K562 (cell line): Measurements from ENCODE around the gene WDR72. TPM values are rescaled to one million over a fixed set of nuclear protein-coding genes. Genes with fewer than 3 reads are reported as not detected.

Experiments used
- ATAC-seq: fragments of 200-7000 bp; cut with Tn5 transposase; 3 replicates; pipeline ENCODE4 v1.9.1; 2020; ENCODE audit warnings: moderate library complexity
- BruUV-seq: library from RNA; stranded (reverse); fragments of 400-500 nt; replicated peaks from 2 replicates; lab custom pipeline; 2021; lab: Mats Ljungman, UMichigan
- CTCF ChIA-PET: fragments of 300-600 bp; formaldehyde crosslinking; extraction: SDS; loops from one replicate; lab custom pipeline; 2021; ENCODE audit warnings: low intra/inter-chr PET ratio; lab: Yijun Ruan, JAX
- POLR2A ChIA-PET: fragments of 300-600, 350-650 bp; sonication (Branson Sonifier 250); formaldehyde crosslinking; extraction: SDS; loops from one replicate; lab custom pipeline; 2021; ENCODE audit warnings: antibody characterized with exemption, inconsistent platforms; lab: Yijun Ruan, JAX
- DNase-seq, 4 experiments: peaks; one replicate each; pipeline versions ENCODE4 v3.0.0 to v3.0.0-alpha.2; 2011 to 2018; ENCODE audit warnings: low spot score in 3 of 4, mixed read lengths in 3 of 4; ENCODE audit errors: extremely low read depth in 1 of 4
- FAIRE-seq: peaks from 2 replicates; lab custom pipeline; 2011; peaks lifted over from hg19 to GRCh38; lab: Jason Lieb, UNC
- H2AFZ ChIP-seq: 2 replicates; pipeline ENCODE4 v1.6.0; 2011; ENCODE audit warnings: low read depth, low read length, control low read depth, inconsistent platforms
- H3K27ac ChIP-seq: fragments of 200-600 bp; 3 replicates; pipeline ENCODE4 v1.8.0; 2011; ENCODE audit warnings: low read depth, mild to moderate bottlenecking, control low read depth, inconsistent platforms, low read length, moderate library complexity, mixed read lengths; ENCODE audit errors: extremely low read depth
- H3K27me3 ChIP-seq, 2 experiments: fragments of 300-600 bp in 1 of 2; 2 replicates in 1 of 2; 3 replicates in 1 of 2; pipeline versions ENCODE4 v1.6.0 to v1.8.0; 2011; ENCODE audit warnings: inconsistent platforms in 2 of 2, low read length in 2 of 2, mild to moderate bottlenecking in 1 of 2, mixed read lengths in 1 of 2, moderate library complexity in 1 of 2; ENCODE audit not compliant: control insufficient read depth in 2 of 2, insufficient read depth in 2 of 2
- H3K36me3 ChIP-seq: fragments of 300-600 bp; 3 replicates; pipeline ENCODE4 v1.8.0; 2011; ENCODE audit warnings: mild to moderate bottlenecking, low read length, inconsistent platforms; ENCODE audit not compliant: control insufficient read depth, insufficient read depth
- H3K4me1 ChIP-seq, 2 experiments: fragments of 200-600 bp in 1 of 2; replicated peaks in 1 of 2; 2 replicates in 1 of 2; 3 replicates in 1 of 2; pipeline versions ENCODE4 v1.5.1 to v1.8.0; 2011; ENCODE audit warnings: inconsistent platforms in 2 of 2, low read length in 2 of 2, mild to moderate bottlenecking in 1 of 2, mixed read lengths in 1 of 2, moderate library complexity in 1 of 2; ENCODE audit not compliant: control insufficient read depth in 2 of 2, insufficient read depth in 2 of 2
- H3K4me2 ChIP-seq: 2 replicates; pipeline ENCODE4 v1.6.1; 2011; ENCODE audit warnings: low read length, control low read depth, inconsistent platforms, mixed read lengths; ENCODE audit not compliant: insufficient read depth
- H3K4me3 ChIP-seq: fragments of 200-600 bp; sonication (generic), shearing (Covaris generic); 2 replicates; pipeline ENCODE4 v1.5.1; 2016; ENCODE audit warnings: control low read depth, inconsistent platforms
- H3K79me2 ChIP-seq: fragments of 200-600 bp; 3 replicates; pipeline ENCODE4 v1.8.0; 2011; ENCODE audit warnings: low read length, inconsistent platforms; ENCODE audit not compliant: control insufficient read depth, insufficient read depth
- H3K9ac ChIP-seq, 2 experiments: 2 replicates each; pipeline versions ENCODE4 v1.6.0 to v1.6.1; 2011; ENCODE audit warnings: low read depth in 2 of 2, low read length in 2 of 2, control low read depth in 1 of 2, inconsistent platforms in 1 of 2, mild to moderate bottlenecking in 1 of 2, mixed read lengths in 1 of 2; ENCODE audit not compliant: insufficient read depth in 1 of 2
- H3K9me1 ChIP-seq: one replicate; pipeline ENCODE4 v1.6.0; 2011; ENCODE audit warnings: inconsistent platforms, mild to moderate bottlenecking, low read length, moderate library complexity; ENCODE audit not compliant: control insufficient read depth, insufficient read depth
- H3K9me3 ChIP-seq: replicated peaks from 2 replicates; pipeline ENCODE4 v1.5.1; 2011; ENCODE audit warnings: low read depth, low read length, inconsistent platforms; ENCODE audit not compliant: control insufficient read depth, insufficient read depth
- H4K20me1 ChIP-seq: replicated peaks from 2 replicates; pipeline ENCODE4 v1.6.1; 2011; ENCODE audit warnings: low read length, inconsistent platforms, mixed read lengths; ENCODE audit not compliant: control insufficient read depth, insufficient read depth
- HLTF ChIP-seq: fragments of 450-650 bp; IDR thresholded peaks from 2 replicates; pipeline ENCODE4 v1.6.1; 2016
- KDM1A ChIP-seq, 2 experiments: fragments of 450-650 bp; IDR thresholded peaks; 2 replicates each; pipeline ENCODE4 v1.6.1; 2016; ENCODE audit warnings: mild to moderate bottlenecking in 2 of 2
- MTA2 ChIP-seq: fragments of 450-650 bp; IDR thresholded peaks from 2 replicates; pipeline ENCODE4 v1.6.1; 2016; ENCODE audit warnings: low read depth
- NFIC ChIP-seq: fragments of 450-650 bp; IDR thresholded peaks from 2 replicates; pipeline ENCODE4 v1.6.1; 2017; ENCODE audit warnings: mild to moderate bottlenecking, inconsistent platforms
- NFYB ChIP-seq: IDR thresholded peaks from 2 replicates; pipeline ENCODE4 v1.6.1; 2011; ENCODE audit warnings: mild to moderate bottlenecking, moderate library complexity; ENCODE audit not compliant: insufficient read length; ENCODE audit errors: extremely low read depth
- NR2F6 ChIP-seq: fragments of 450-650 bp; formaldehyde crosslinking; IDR thresholded peaks from 2 replicates; pipeline ENCODE4 v1.4.0; 2020; ENCODE audit warnings: mild to moderate bottlenecking
- OTX1 ChIP-seq: fragments of 450-650 bp; formaldehyde crosslinking; IDR thresholded peaks from 2 replicates; pipeline ENCODE4 v1.4.0; 2022; ENCODE audit warnings: mild to moderate bottlenecking
- PHF21A ChIP-seq: fragments of 450-650 bp; IDR thresholded peaks from 2 replicates; pipeline ENCODE4 v1.6.1; 2017; ENCODE audit warnings: low read depth, borderline replicate concordance
- PTRF ChIP-seq: fragments of 450-650 bp; IDR thresholded peaks from 2 replicates; pipeline ENCODE4 v1.6.1; 2016; ENCODE audit warnings: mild to moderate bottlenecking, missing genetic modification characterization, missing compliant biosample characterization
- TAF9B ChIP-seq: fragments of 450-650 bp; IDR thresholded peaks from 2 replicates; pipeline ENCODE4 v1.6.1; 2018; ENCODE audit warnings: mild to moderate bottlenecking; ENCODE audit not compliant: partially characterized antibody
- TCF7 ChIP-seq: sonication (generic); IDR thresholded peaks from 2 replicates; pipeline ENCODE4 v1.6.1; 2016; ENCODE audit warnings: antibody characterized with exemption, borderline replicate concordance
- TCFL5 ChIP-seq: fragments of 250-450 bp; sonication (Bioruptor Pico); conservative IDR thresholded peaks from 2 replicates; pipeline ENCODE4 v1.6.1; 2021; ENCODE audit warnings: mild to moderate bottlenecking, moderate library complexity, matching md5 sums
- ZNF134 ChIP-seq: fragments of 250-450 bp; sonication (Bioruptor Pico); conservative IDR thresholded peaks from 2 replicates; pipeline ENCODE4 v1.4.0; 2020
- WGBS: fragments of 100-300 bp; shearing (Covaris generic); methylation state at CpG from one replicate; pipeline ENCODE4 v1.1.6; 2016; ENCODE audit warnings: low coverage, mixed read lengths; ENCODE audit not compliant: insufficient coverage; ENCODE audit errors: missing lambda C conversion rate; 5-methylcytosine and 5-hydroxymethylcytosine counted together
- in situ Hi-C: fragments of 300-500 bp; cut with MboI; formaldehyde crosslinking; loops from 4 replicates; pipeline ENCODE4 v1.15.0; 2018; ENCODE audit warnings: inconsistent platforms, mixed read lengths
- intact Hi-C: fragments of 100-400 bp; cut with micrococcal nuclease; formaldehyde crosslinking; loops from 2 replicates; pipeline ENCODE4 v1.14.2; 2022
- polyA plus RNA-seq, 8 experiments: library from polyadenylated mRNA; depleted of rRNA in 4 of 8; stranded (reverse) in 5 of 8; unstranded in 3 of 8; fragments of >200 nt; fragmentation: Nextera tagmentation in 2 of 8; fragmentation: Illumina TruSeq in 1 of 8; extraction: Ambion mirVana in 2 of 8; extraction: Trizol in 1 of 8; gene quantifications; 2 replicates each; pipeline versions ENCODE4 v1.2.1 to v1.2.3, GENCODE V29; 2011 to 2014; ENCODE audit warnings: inconsistent platforms in 1 of 8, missing spikeins in 1 of 8
- small RNA-seq: library from RNA; depleted of rRNA; stranded (forward); fragments of <200 nt; gene quantifications from one replicate; pipeline ENCODE3, GENCODE V24; 2014
- total RNA-seq, 7 experiments: library from RNA; depleted of rRNA in 6 of 7; stranded (reverse); fragments of >200 nt in 6 of 7; fragmentation: Illumina TruSeq in 2 of 7; extraction: Trizol in 2 of 7; gene quantifications; 2 replicates each; pipeline versions ENCODE4 v1.2.1 to v1.2.3, GENCODE V29; 2011 to 2021; ENCODE audit warnings: low replicate concordance in 1 of 7
- TF ChIP-seq, protein P1 (sequence below), 2 experiments: fragments of 450-650 bp in 1 of 2; sonication (generic) in 1 of 2; formaldehyde crosslinking; conservative IDR thresholded peaks; 2 replicates each; pipeline versions ENCODE4 v1.4.0 to v1.8.1; 2020 to 2022; ENCODE audit warnings: mild to moderate bottlenecking in 1 of 2, missing genetic modification reagents in 1 of 2
- TF ChIP-seq, protein P2 (sequence below): fragments of 250-450 bp; sonication (Bioruptor Pico); IDR thresholded peaks from 2 replicates; pipeline ENCODE4 v1.4.0; 2020

WDR72 gene
- total and polyA plus RNA-seq, 9 of the 15 experiments (the other 6 are each of a cell fraction or from before 2014, with no cell fraction given): 0.01 TPM; not detected in 8

DNA sequence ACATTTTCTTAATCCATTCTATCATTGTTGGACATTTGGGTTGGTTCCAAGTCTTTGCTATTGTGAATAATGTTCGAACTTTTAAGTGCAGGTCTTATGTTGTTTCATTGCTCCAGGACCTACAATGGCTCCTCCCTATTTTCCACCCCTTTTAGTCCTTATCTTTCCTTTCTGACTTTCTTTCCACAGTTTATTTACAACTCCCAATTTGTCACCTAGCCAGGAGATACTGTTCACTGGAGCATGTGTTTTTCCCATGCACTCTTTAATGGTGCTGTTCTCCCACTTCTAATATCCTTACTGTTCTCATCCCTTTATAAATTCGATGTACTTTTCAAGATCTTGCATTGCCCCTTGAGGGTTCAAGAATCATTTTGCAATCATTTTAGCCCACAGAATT lies 290.0 kb downstream of the WDR72 start:
- no peak for FAIRE-seq
- H3K4me1 ChIP-seq: no peaks in the 10 kb centered on the region
- no peak overlapping the region for H3K4me3 ChIP-seq

More for the DNA sequence above, 290.0 kb downstream of the WDR72 start:
- ChIA-PET POLR2A (no interaction called here), CTCF (no interaction called here)
- no peak for DNase-seq
- 7% methylated on average over 2 of the region's 2 CpGs for WGBS
- Histone ChIP-seq H3K9me3 (no peaks in the 10 kb centered on the region), H3K9me1 (no peaks in the 10 kb centered on the region), H3K79me2 (no peaks in the 10 kb centered on the region), H3K27ac (no peak overlapping the region), H4K20me1 (no peaks in the 10 kb centered on the region), H2AFZ (no peak overlapping the region), H3K36me3 (no peaks in the 10 kb centered on the region), H3K4me2 (no peak overlapping the region), H3K9ac (no peak overlapping the region), H3K27me3 (no peaks in the 10 kb centered on the region)
- intact Hi-C loops (no loop called here), in situ Hi-C loops (no loop called here)
- no peak for TF ChIP-seq MTA2
- no peak for TF ChIP-seq PHF21A
- no peak for TF ChIP-seq TAF9B
- no peak for TF ChIP-seq NR2F6 (CRISPR knock-in tag)
- TF ChIP-seq, protein P1, sequence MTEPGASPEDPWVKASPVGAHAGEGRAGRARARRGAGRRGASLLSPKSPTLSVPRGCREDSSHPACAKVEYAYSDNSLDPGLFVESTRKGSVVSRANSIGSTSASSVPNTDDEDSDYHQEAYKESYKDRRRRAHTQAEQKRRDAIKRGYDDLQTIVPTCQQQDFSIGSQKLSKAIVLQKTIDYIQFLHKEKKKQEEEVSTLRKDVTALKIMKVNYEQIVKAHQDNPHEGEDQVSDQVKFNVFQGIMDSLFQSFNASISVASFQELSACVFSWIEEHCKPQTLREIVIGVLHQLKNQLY (CRISPR knock-in tag; conservative IDR thresholded peaks at IDR 0.05): no peak
- TF ChIP-seq TCF7: no peak
- TF ChIP-seq, protein P2, sequence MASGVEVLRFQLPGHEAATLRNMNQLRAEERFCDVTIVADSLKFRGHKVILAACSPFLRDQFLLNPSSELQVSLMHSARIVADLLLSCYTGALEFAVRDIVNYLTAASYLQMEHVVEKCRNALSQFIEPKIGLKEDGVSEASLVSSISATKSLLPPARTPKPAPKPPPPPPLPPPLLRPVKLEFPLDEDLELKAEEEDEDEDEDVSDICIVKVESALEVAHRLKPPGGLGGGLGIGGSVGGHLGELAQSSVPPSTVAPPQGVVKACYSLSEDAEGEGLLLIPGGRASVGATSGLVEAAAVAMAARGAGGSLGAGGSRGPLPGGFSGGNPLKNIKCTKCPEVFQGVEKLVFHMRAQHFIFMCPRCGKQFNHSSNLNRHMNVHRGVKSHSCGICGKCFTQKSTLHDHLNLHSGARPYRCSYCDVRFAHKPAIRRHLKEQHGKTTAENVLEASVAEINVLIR: no peak
- no peak for TF ChIP-seq PTRF (tag)
- TF ChIP-seq KDM1A (IDR thresholded peaks at IDR 0.05): no peak
- no peak for TF ChIP-seq TCFL5
- no peak for TF ChIP-seq HLTF
- TF ChIP-seq OTX1 (CRISPR knock-in tag): no peak
- TF ChIP-seq NFYB: no peak
- no peak for TF ChIP-seq NFIC
- TF ChIP-seq ZNF134 (CRISPR knock-in tag): no peak
- no peak for ATAC-seq
- BruUV-seq: no TSS peak

Small RNA genes lying within 50 kb of the gene (small RNA-seq; reads per million reads assigned to genes)
- gene RNU2-53P (not detected), gene RNU6-449P (not detected)

Other genes with a start within 250 kb of the WDR72 start
- not detected in 2 replicates for gene UNC13C, start 218.8 kb upstream of the WDR72 start, total RNA-seq (2014; rRNA removed)
- gene UNC13C, start 218.8 kb upstream of the WDR72 start, total RNA-seq (2014; rRNA removed; fragmentation: Illumina TruSeq; extraction: Trizol): not detected in 2 replicates
- gene UNC13C, start 218.8 kb upstream of the WDR72 start, total RNA-seq (2015; rRNA removed; fragmentation: Illumina TruSeq; extraction: Trizol): not detected in 2 replicates
- gene UNC13C, start 218.8 kb upstream of the WDR72 start, total RNA-seq (2021): not detected in 2 replicates
- gene UNC13C, start 218.8 kb upstream of the WDR72 start, polyA plus RNA-seq (2011; rRNA removed): not detected in 2 replicates
- gene UNC13C, start 218.8 kb upstream of the WDR72 start, polyA plus RNA-seq (2014; fragmentation: Illumina TruSeq; extraction: Trizol): not detected in 2 replicates
- gene UNC13C, start 218.8 kb upstream of the WDR72 start, polyA plus RNA-seq (2014; fragmentation: Nextera tagmentation; extraction: Ambion mirVana): not detected
- gene UNC13C, start 218.8 kb upstream of the WDR72 start, polyA plus RNA-seq (2014; rRNA removed): not detected in 2 replicates